NT2/D1 (cell line): ENCODE results near the gene POLR1D.

Source experiments
- SUZ12 ChIP-seq: IDR thresholded peaks from 2 replicates; pipeline ENCODE4 v1.6.1; 2011; ENCODE audit not compliant: insufficient read length, insufficient read depth; ENCODE audit errors: extremely low read depth
- ZNF274 ChIP-seq: IDR thresholded peaks from 2 replicates; pipeline ENCODE4 v1.6.1; 2011; ENCODE audit warnings: mild to moderate bottlenecking, low read depth, low read length

- TF ChIP-seq ZNF274 (no peak), SUZ12 (no peak)
These were observed 651 bp upstream of the POLR1D start for GRCh38 chr13:27621116-27621365.
